Measurements from ENCODE around the gene OTOS. TPM values are rescaled to one million over a fixed set of nuclear protein-coding genes. Genes with fewer than 3 reads are reported as not detected.

The OTOS gene
- total and polyA plus RNA-seq, 2 of the 13 experiments (the other 11 are each of a cell fraction or from before 2014, with no cell fraction given): not detected

DNA sequence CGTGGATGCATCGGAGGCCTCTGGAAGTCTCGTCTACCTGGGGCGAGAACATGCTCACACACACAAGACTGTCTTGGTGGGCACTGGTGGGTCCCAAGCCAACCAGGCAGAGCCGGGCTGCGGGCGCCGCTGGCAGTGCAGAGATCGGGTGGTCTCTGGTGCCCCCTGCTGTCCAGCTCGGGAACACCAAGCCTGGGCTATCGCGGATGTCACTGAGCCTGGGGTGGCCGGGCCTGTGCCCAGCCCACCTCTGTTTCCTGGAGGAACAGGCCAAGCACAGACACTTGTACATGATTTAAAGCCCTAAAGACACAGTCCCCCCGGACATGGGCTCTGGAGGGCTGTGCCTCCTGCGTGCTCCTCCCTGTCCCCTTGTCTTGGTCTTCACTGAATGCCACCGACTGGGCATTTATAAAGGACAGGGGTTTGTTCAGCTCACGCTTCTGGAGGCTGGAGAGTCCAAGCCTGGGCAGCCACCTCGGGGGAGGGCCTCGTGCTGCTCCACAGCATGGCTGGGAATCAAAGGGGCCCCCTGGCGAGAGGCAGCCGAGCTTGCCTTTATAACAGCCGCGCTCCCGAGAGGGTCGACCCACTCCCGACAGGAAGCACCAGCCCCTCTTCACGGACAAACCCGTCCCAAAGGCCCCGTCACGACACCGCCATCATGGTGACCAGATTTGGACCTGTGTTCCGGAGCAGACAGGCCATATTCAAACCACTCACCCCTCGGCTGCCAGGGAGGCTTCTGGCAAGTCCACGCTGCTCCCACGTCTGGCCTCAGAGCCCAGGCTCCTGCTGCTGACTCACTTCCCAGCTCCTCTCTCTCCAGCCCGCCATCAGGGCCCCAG is 3.6 kb upstream of the OTOS start (continued):
- TF ChIP-seq KDM5B (CRISPR knock-in tag; IDR thresholded peaks at IDR 0.05; ENCODE audit: borderline replicate concordance) (0 out of 2 replicates have a peak, but pooled peaks have one; percentile 44), ATF5 (CRISPR knock-in tag; IDR thresholded peaks at IDR 0.05; ENCODE audit: low read depth) (no peak), NKX3-1 (CRISPR knock-in tag; IDR thresholded peaks at IDR 0.05) (0 out of 2 replicates have a peak, but pooled peaks have one; percentile 47), ZNF333 (CRISPR knock-in tag; IDR thresholded peaks at IDR 0.05; ENCODE audit: borderline replicate concordance) (0 out of 2 replicates have a peak, but pooled peaks have one; percentile 45), YY1 (IDR thresholded peaks at IDR 0.05; ENCODE audit: insufficient read depth, insufficient replicate concordance, low read depth, low read length) (peak; percentile 24), PATZ1 (CRISPR knock-in tag; IDR thresholded peaks at IDR 0.05) (0 out of 2 replicates have a peak, but pooled peaks have one; percentile 21), ZKSCAN8 (CRISPR knock-in tag; IDR thresholded peaks at IDR 0.05; ENCODE audit: borderline replicate concordance) (0 out of 2 replicates have a peak, but pooled peaks have one; percentile 22), PRPF4 (IDR thresholded peaks at IDR 0.05; ENCODE audit: low read depth, low read length, poor library complexity, severe bottlenecking) (no peak), ISX (CRISPR knock-in tag; conservative IDR thresholded peaks at IDR 0.05) (no peak), ZNF619 (CRISPR knock-in tag; IDR thresholded peaks at IDR 0.05) (no peak), ZNF569 (CRISPR knock-in tag; IDR thresholded peaks at IDR 0.05; ENCODE audit: borderline replicate concordance) (no peak), ZFP90 (CRISPR knock-in tag; IDR thresholded peaks at IDR 0.05; ENCODE audit: borderline replicate concordance) (0 out of 2 replicates have a peak, but pooled peaks have one; percentile 38), ZC3H4 (CRISPR knock-in tag; IDR thresholded peaks at IDR 0.05; ENCODE audit: borderline replicate concordance) (no peak), RCOR2 (CRISPR knock-in tag; IDR thresholded peaks at IDR 0.05) (no peak), PHF20 (CRISPR knock-in tag; IDR thresholded peaks at IDR 0.05) (no peak), SOX6 (IDR thresholded peaks at IDR 0.05) (no peak), SOX6 (CRISPR knock-in tag; IDR thresholded peaks at IDR 0.05) (peak; percentile 33; the same call in 1 of the 2 replicates), DNMT1 (CRISPR knock-in tag; IDR thresholded peaks at IDR 0.05) (no peak), THAP11 (CRISPR knock-in tag; IDR thresholded peaks at IDR 0.05) (0 out of 2 replicates have a peak, but pooled peaks have one; percentile 13), STAG1 (CRISPR knock-in tag; IDR thresholded peaks at IDR 0.05) (peak; percentile 96), SALL2 (CRISPR knock-in tag; IDR thresholded peaks at IDR 0.05) (0 out of 2 replicates have a peak, but pooled peaks have one; percentile 53), ZNF350 (CRISPR knock-in tag; IDR thresholded peaks at IDR 0.05; ENCODE audit: borderline replicate concordance, low read depth) (peak; percentile 27; the same call in 1 of the 2 replicates)
- TF ChIP-seq, protein P1, sequence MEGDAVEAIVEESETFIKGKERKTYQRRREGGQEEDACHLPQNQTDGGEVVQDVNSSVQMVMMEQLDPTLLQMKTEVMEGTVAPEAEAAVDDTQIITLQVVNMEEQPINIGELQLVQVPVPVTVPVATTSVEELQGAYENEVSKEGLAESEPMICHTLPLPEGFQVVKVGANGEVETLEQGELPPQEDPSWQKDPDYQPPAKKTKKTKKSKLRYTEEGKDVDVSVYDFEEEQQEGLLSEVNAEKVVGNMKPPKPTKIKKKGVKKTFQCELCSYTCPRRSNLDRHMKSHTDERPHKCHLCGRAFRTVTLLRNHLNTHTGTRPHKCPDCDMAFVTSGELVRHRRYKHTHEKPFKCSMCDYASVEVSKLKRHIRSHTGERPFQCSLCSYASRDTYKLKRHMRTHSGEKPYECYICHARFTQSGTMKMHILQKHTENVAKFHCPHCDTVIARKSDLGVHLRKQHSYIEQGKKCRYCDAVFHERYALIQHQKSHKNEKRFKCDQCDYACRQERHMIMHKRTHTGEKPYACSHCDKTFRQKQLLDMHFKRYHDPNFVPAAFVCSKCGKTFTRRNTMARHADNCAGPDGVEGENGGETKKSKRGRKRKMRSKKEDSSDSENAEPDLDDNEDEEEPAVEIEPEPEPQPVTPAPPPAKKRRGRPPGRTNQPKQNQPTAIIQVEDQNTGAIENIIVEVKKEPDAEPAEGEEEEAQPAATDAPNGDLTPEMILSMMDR (CRISPR knock-in tag; IDR thresholded peaks at IDR 0.05): peak; percentile 99
- TF ChIP-seq, protein P2, sequence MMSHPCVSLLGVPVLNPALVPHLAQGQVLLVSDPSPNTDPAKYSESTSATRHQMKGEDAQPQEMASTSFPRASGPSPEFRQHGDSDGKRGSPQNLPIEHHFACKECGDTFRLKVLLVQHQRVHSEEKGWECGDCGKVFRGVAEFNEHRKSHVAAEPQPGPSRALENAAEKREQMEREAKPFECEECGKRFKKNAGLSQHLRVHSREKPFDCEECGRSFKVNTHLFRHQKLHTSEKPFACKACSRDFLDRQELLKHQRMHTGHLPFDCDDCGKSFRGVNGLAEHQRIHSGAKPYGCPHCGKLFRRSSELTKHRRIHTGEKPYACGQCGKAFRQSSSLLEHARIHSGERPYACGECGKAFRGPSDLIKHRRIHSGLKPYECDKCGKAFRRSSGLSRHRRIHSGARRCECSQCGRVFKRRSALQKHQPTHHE (CRISPR knock-in tag; IDR thresholded peaks at IDR 0.05; ENCODE audit: borderline replicate concordance): no peak
